Fibroblast of lung (primary cell): ENCODE measurements around the gene SPPL3. TPM values are rescaled to one million over a fixed set of nuclear protein-coding genes. Genes with fewer than 3 reads are reported as not detected.

ENCODE experiments used
- DNase-seq, 2 donors: peaks; one replicate each; pipeline versions ENCODE4 v3.0.0 to v3.0.0-alpha.2; 2010; ENCODE audit warnings: low read depth in 2 of 2
- H2AFZ ChIP-seq: 2 replicates; pipeline ENCODE4 v1.5.1; 2012; ENCODE audit warnings: low read length, control low read depth, inconsistent platforms
- H3K27ac ChIP-seq: 2 replicates; pipeline ENCODE4 v1.5.1; 2011; ENCODE audit warnings: low read length, control low read depth; ENCODE audit not compliant: insufficient read depth
- H3K27me3 ChIP-seq: 2 replicates; pipeline ENCODE4 v1.5.1; 2011; ENCODE audit warnings: mild to moderate bottlenecking, low read length; ENCODE audit not compliant: control insufficient read depth, insufficient read depth
- H3K36me3 ChIP-seq: 2 replicates; pipeline ENCODE4 v1.5.1; 2011; ENCODE audit warnings: low read length; ENCODE audit not compliant: control insufficient read depth, insufficient read depth
- H3K4me1 ChIP-seq: 2 replicates; pipeline ENCODE4 v1.5.1; 2011; ENCODE audit warnings: low read length; ENCODE audit not compliant: control insufficient read depth, insufficient read depth; ENCODE audit errors: extremely low read depth
- H3K4me2 ChIP-seq: 2 replicates; pipeline ENCODE4 v1.5.1; 2011; ENCODE audit warnings: low read length, control low read depth; ENCODE audit not compliant: insufficient read depth; ENCODE audit errors: extremely low read depth
- H3K4me3 ChIP-seq, 4 experiments: fragments of 200-600 bp in 1 of 4; sonication (generic) in 1 of 4; replicated peaks in 1 of 4; 2 replicates each; pipeline ENCODE4 v1.5.1; 2011 to 2016; ENCODE audit warnings: low read length in 4 of 4, low read depth in 3 of 4, mild to moderate bottlenecking in 3 of 4, control low read depth in 2 of 4, inconsistent platforms in 1 of 4, mixed read lengths in 1 of 4; ENCODE audit not compliant: insufficient read depth in 1 of 4; ENCODE audit errors: control extremely low read depth in 1 of 4
- H3K79me2 ChIP-seq: 2 replicates; pipeline ENCODE4 v1.5.1; 2012; ENCODE audit warnings: mild to moderate bottlenecking, low read length, inconsistent platforms; ENCODE audit not compliant: control insufficient read depth, insufficient read depth
- H3K9ac ChIP-seq: 2 replicates; pipeline ENCODE4 v1.5.1; 2011; ENCODE audit warnings: mild to moderate bottlenecking, low read length, control low read depth; ENCODE audit not compliant: insufficient read depth
- H3K9me3 ChIP-seq: 2 replicates; pipeline ENCODE4 v1.5.1; 2012; ENCODE audit warnings: low read depth, low read length; ENCODE audit not compliant: control insufficient read depth, insufficient read depth
- H4K20me1 ChIP-seq: 2 replicates; pipeline ENCODE4 v1.5.1; 2011; ENCODE audit warnings: low read length; ENCODE audit not compliant: control insufficient read depth, insufficient read depth; ENCODE audit errors: extremely low read depth
- CTCF ChIP-seq, 2 donors: IDR thresholded peaks in 1 of 2; conservative IDR thresholded peaks in 1 of 2; 1 replicate in 1 of 2; 2 replicates in 1 of 2; pipeline ENCODE4 v1.5.1; 2011 to 2012; ENCODE audit warnings: low read length in 2 of 2, control low read depth in 1 of 2, inconsistent platforms in 1 of 2, low read depth in 1 of 2, mild to moderate bottlenecking in 1 of 2
- EZH2 ChIP-seq: IDR thresholded peaks from 2 replicates; pipeline ENCODE4 v1.5.1; 2012; ENCODE audit warnings: low read length, control low read depth, mild to moderate bottlenecking; ENCODE audit errors: missing control alignments
- polyA plus RNA-seq, 2 donors: library from polyadenylated mRNA; depleted of rRNA in 1 of 2; stranded (reverse) in 1 of 2; unstranded in 1 of 2; fragments of >200 nt; gene quantifications; 2 replicates each; pipeline ENCODE4 v1.2.1, GENCODE V29; 2011 to 2012; ENCODE audit warnings: missing spikeins in 1 of 2
- total RNA-seq: library from RNA; depleted of rRNA; stranded (reverse); fragments of >200 nt; gene quantifications from 2 replicates; pipeline ENCODE4 v1.2.1, GENCODE V29; 2014

Gene SPPL3
- total and polyA plus RNA-seq, 2 donors (not counting 1 experiment from before 2014, with no cell fraction given) = 7.1 to 41.4 TPM

- no peaks in the 10 kb centered on the region for H3K79me2 ChIP-seq
- no peak for TF ChIP-seq EZH2
- no peak for TF ChIP-seq CTCF (conservative IDR thresholded peaks at IDR 0.05 in 1 of 2, IDR thresholded peaks at IDR 0.05 in 1 of 2; ENCODE audit: low read depth in 1 of 2, low read length in 2 of 2)
- peaks cover 5% of the 10 kb centered on the region for H4K20me1 ChIP-seq
- H3K4me2 ChIP-seq = no peak overlapping the region
- H3K9me3 ChIP-seq = no peaks in the 10 kb centered on the region
- H3K4me3 ChIP-seq = no peak overlapping the region
- H3K27ac ChIP-seq = no peak overlapping the region
- no peaks in the 10 kb centered on the region for H3K4me1 ChIP-seq
- H3K36me3 ChIP-seq = no peaks in the 10 kb centered on the region
- H2AFZ ChIP-seq = no peak overlapping the region
- H3K27me3 ChIP-seq = no peaks in the 10 kb centered on the region
- H3K9ac ChIP-seq = no peak overlapping the region
- no peak for DNase-seq
Measured at GRCh38 chr12:120851944-120852343, 52.2 kb downstream of the SPPL3 start.

GRCh38 chr12:120851444-120851843, 52.7 kb downstream of the SPPL3 start:
- H3K4me2 ChIP-seq = no peak overlapping the region
- H3K9me3 ChIP-seq = no peaks in the 10 kb centered on the region
- peaks cover 5% of the 10 kb centered on the region for H4K20me1 ChIP-seq
- no peak overlapping the region for H3K9ac ChIP-seq
- no peak for DNase-seq
- no peaks in the 10 kb centered on the region for H3K36me3 ChIP-seq
- no peak overlapping the region for H3K27ac ChIP-seq
- H3K27me3 ChIP-seq = no peaks in the 10 kb centered on the region
- no peak overlapping the region for H3K4me3 ChIP-seq
- H3K79me2 ChIP-seq = no peaks in the 10 kb centered on the region
- no peaks in the 10 kb centered on the region for H3K4me1 ChIP-seq
- no peak overlapping the region for H2AFZ ChIP-seq
- no peak for TF ChIP-seq CTCF (conservative IDR thresholded peaks at IDR 0.05 in 1 of 2, IDR thresholded peaks at IDR 0.05 in 1 of 2; ENCODE audit: low read depth in 1 of 2, low read length in 2 of 2)
- TF ChIP-seq EZH2 = no peak

GRCh38 chr12:120849765-120850164, 54.4 kb downstream of the SPPL3 start:
- peaks cover 3% of the 10 kb centered on the region for H3K79me2 ChIP-seq
- H3K27ac ChIP-seq = no peak overlapping the region
- DNase-seq = peak in 1 of 2 donors; percentile 69
- no peak overlapping the region for H2AFZ ChIP-seq
- H3K4me3 ChIP-seq = no peak overlapping the region
- no peaks in the 10 kb centered on the region for H3K9me3 ChIP-seq
- no peaks in the 10 kb centered on the region for H3K27me3 ChIP-seq
- no peak overlapping the region for H3K4me2 ChIP-seq
- no peaks in the 10 kb centered on the region for H3K36me3 ChIP-seq
- TF ChIP-seq EZH2 (no peak), CTCF (conservative IDR thresholded peaks at IDR 0.05 in 1 of 2, IDR thresholded peaks at IDR 0.05 in 1 of 2; ENCODE audit: low read depth in 1 of 2, low read length in 2 of 2) (no peak)
- H3K4me1 ChIP-seq = peaks cover 2% of the 10 kb centered on the region
- H3K9ac ChIP-seq = no peak overlapping the region
- H4K20me1 ChIP-seq = peaks cover 5% of the 10 kb centered on the region
